Activated gamma-delta T cell treated with anti-CD3 and anti-CD28 coated beads, Interleukin-2, amount 50 U/mL, for 16 hours (primary cell): ENCODE results near the gene FOXP2.

Source experiments
- DNase-seq: peaks from one replicate; pipeline ENCODE4 v3.0.0-alpha.2; 2020; ENCODE audit warnings: low read depth

FOXP2 gene

DNA sequence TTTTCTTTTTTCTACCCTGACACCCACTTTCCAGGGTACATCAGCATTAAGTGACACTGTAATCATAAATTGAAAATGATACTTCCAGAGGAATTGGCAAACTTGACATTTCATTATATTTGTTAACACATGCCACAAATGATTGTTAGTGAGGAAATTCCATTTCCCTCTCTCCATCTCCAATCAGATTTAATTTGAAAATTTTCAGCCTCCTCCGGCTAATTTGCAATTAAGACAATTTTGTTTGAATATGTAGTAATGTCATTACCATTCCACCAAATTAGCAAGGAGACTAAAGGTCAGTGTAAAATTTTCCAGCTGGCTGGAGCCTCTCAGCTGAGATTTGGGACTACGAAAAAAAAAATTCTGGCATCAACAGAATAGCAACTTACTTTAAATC, 242.7 kb downstream of the FOXP2 start:
- DNase-seq: no peak

GRCh38 chr7:114658216-114658615, 243.6 kb downstream of the FOXP2 start:
- DNase-seq: no peak

DNA sequence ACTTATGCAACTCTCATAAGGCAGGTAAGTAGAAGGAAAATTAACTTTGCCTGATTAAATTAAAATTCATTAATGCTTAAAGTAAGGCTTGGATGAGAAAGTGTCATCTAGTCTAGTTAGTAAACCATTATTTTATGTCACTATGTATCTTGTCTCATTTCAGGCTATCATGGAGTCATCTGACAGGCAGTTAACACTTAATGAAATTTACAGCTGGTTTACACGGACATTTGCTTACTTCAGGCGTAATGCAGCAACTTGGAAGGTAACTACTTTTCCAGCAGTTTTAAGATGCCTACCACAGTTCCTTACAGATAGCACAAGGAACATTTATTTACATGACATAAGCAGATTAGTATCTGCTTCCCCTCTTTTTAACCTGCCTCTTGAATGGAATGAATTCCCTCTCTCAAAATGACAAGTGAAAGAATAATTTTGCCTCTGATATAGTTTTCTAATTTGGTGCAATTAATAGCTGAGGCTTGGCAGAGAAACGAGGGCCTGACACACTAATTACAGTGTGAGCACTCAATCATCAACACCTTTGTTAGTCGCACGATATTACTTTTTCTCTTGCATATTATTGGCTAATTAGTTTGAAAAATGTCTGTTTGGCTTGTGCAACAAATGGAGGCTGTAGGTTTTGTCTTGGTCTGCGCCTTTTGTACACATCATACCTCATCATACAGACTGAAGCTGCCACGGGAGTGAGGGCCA, 245.0 kb downstream of the FOXP2 start:
- no peak for DNase-seq

GRCh38 chr7:114660126-114660486, 245.5 kb downstream of the FOXP2 start:
- no peak for DNase-seq

DNA sequence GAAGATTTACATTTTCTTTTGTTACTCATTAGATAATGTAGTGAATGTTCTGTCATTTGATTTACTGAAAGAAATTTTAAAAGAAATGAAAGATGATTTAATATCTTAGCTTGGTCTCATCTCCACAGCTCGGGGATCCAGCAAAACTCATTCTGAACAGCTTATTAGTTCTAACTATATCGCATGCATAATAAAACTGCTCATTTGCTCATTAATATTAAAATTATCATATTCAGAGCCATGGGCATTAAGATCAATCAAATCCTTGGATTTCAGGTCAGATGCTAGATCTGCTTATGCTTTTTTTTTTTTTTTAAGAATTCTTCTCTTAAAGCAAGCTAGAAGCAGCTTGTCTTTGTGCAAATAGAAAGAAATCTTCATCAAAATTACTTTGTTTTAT, 246.1 kb downstream of the FOXP2 start:
- DNase-seq: no peak

DNA sequence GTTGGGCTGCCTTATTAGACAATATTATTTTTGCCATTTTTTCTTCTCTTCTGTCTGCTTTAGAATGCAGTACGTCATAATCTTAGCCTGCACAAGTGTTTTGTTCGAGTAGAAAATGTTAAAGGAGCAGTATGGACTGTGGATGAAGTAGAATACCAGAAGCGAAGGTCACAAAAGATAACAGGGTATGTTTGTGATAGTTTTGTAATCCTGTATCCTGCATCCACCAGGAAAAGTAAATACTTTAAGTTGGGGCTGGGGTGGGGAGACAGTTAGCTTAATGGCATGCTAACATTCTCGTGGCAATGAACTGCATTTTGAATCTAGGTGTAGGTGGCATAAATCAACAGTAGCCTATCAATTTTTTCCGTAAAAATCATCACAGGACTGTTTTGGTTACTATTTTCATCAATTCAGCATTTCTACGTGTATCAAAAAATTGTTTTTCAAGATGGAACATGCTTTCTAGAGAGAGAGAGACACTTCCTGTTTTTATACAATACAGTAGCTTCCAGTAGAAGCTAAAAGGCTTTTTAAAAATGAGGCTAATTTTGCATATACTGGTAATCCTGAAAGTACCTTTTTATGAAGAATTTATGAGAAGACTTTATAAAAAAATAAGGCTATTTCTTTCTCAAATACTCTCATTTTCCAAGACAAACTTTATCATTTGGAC, 247.5 kb downstream of the FOXP2 start:
- DNase-seq: no peak

- no peak for DNase-seq
Measured at GRCh38 chr7:114663502-114663901, 248.9 kb downstream of the FOXP2 start.

- no peak for DNase-seq
Measured at GRCh38 chr7:114670676-114671075, 256.1 kb downstream of the FOXP2 start.

DNA sequence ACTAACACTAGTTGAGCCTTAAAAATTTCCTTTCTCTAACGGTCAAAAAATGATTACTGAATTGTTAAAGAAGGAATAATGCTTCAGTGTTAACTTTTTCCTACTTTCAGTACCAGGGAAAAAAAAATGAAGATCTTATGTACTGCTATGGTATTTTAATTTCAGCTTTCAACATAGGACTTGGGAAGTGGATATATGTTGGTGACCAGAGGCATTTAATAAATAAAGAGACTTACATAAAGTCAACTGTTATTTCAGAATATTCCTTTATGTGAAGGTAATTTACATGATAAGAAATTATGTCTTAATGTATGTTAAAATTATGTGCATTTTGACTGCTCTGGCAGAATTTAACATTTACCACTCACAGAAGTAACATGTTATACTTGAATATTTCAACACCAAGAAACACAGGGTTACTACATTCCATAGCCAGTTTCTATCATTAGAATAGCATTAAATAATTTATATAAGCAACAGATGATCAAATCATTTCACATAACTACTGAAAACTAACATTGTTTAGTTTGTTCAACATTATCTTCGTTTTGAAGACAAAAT, 257.0 kb downstream of the FOXP2 start:
- no peak for DNase-seq

GRCh38 chr7:114678116-114678515, 263.5 kb downstream of the FOXP2 start:
- DNase-seq: no peak

DNA sequence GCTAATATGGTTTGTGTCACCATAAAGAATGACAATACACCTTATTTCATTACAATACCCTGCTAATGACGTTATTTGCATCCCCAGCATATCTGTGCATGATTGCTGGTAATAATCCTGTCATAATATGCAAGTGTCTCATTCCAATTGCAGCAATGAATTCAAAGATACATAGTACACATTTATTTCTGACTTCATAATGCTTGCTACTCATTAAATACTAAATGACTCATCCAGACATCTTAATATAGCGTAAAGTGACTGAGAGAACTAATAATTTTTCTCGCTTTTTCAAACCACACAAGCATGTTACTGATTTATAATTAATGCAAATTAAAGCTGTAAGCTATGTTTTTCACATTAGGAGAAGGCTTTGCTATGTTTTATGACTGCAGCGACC, 272.6 kb downstream of the FOXP2 start:
- DNase-seq: no peak

DNA sequence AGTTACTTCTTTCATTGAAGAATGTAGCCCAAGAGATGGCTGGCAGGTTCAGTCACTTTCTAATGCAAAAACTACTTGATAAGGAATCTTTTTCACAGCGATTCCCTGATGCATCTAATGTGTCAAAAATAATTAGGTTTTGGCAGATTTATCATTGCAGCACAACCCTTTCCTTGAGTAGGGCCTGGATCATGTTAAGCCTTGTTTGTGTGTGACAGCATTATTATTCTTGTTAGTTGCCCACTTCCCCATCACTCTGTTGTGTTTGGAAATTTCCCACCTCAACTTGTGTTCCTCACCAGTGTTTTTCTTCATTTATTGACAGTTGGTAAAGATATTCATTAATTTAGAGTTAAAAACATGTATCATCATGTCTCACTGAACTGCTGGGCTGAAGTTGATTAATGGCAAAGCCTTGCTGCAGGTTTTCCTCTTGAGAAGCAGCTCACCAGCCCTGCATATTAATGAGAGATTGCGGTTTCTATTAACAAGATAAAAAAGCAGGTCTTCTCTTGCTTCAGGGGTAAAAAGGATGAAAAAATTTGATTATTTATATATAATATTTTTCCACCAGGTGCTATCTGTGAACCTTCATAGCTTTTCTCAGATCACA, 273.9 kb downstream of the FOXP2 start:
- DNase-seq: no peak

- no peak for DNase-seq
Measured at GRCh38 chr7:114689406-114689805, 274.8 kb downstream of the FOXP2 start.

GRCh38 chr7:114691605-114692004, 277.0 kb downstream of the FOXP2 start:
- DNase-seq: no peak

DNA sequence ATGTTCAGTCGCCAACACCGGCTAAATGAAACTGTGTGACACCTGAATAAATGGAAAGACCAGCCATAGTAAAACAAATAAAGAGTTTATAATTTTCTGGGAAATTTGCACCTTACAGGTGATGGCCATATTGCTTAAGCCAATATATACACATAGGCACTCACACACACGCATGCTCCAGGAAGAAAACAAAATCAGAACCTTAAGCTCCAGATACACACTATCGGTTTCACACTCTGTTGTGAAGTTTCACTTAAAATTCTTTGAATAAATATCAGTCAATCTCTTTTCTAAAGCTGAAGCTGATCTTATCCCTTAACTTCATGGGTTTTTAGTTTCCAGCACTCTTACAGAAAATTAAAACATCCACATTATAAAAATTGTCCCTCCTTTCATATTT, 280.6 kb downstream of the FOXP2 start:
- DNase-seq: no peak

DNA sequence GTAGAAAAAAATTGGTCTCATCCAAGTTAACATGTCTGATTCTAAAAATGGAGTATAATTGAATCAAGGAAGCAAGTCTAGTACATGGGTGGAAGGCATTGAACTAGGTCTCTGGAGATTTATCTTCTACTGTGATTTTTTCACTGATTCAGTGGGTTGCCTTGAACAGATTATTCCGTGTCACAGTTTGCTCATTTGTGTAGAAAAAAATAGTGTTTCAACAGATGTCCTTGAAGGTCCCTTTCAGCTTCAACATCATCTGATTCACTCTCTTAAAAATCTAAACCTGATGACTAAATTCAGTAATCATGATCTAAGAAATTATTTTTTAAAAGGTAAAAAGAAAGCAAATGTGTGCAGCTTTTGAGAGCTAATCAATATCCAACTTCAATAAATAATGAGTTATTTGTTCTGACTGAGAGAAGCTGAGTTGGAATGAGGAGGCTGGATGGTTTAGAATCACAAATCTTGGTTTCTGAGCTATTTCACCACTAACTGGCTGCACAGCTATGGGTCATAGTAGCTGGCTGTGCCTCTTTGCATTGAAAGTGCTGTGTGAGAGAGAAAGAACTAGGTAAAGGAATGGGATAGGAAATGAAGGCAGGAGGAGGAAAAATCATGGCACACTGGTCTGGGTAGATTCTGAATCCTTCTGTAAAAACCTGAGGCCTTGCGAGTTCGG, 285.8 kb downstream of the FOXP2 start:
- DNase-seq: no peak

DNA sequence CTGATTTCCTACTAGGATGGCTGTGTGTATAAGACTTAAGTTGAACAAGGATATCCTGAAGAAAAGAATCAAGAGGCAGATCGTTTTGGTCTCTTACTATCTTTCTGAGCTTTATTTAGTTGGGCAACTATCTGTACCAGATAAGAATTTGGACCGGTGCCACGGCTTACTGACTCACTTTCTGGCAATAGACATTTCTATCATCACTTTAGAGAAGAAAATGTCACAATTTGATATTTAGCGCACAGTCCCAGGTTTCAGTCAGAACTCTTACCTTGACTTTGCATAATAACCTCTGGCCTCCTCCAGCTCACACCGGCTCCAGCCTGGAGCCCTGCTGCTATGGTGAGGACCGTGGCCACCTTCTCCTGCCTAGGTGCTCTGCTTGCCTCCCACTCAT, 289.1 kb downstream of the FOXP2 start:
- DNase-seq: no peak

- no peak for DNase-seq
Measured at GRCh38 chr7:114708646-114709045, 294.0 kb downstream of the FOXP2 start.

DNA sequence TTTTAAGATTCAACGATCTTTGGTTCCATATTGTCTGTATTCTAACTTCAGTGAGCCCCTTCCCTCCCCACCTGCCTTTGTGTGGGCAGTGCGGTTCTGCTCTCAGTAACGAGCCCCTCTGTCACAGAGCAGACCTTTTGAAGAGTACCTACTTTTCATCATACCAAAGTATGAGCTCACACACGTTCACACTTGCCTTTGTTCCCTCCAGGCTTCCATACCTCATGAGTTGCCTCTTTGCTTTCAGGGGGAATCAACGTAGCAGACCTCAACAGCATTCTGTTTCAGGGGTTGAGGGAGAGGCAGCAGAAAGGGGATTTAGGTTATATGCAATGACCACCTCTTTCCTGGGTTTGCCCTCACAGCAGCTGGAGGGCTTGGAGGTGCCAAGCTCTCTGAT, 295.9 kb downstream of the FOXP2 start:
- DNase-seq: no peak

DNA sequence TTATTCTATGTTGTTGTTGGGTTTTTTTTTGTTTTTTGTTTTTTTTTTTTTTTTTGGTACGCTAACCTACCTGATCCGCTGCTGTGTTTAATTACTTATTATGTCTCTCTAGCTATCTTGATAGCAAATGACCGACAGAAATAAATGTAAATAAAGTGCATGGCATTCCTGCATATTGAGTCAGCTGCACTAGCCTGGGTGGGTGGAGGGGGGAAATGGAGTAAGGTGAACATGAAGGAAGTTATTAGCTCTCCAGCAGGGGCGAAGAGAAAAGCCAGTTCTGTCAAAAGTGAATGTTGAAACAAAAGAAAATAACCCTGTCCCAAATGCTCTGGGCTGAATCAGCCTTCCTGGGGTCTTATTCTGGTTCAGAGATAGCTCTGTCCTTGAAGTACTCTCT, 296.6 kb downstream of the FOXP2 start:
- no peak for DNase-seq

DNA sequence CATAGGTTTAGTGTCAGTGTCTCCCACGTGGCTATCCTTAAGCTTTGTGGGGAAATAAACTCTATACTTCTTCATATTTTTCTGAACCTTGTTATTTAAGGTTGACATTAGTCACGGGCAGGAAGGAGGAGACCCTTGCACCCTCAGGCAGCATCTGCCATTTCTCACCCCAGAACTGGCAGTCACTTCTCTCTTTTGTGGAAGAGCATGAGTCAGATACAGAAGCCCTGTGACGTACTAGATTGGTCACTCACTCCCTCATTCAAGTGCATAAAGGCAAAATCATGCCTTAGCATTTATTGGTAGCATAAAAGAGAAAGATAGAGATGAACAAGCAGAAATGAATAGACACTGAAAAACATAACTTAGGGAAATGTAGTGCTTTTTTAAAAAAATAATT, 301.3 kb downstream of the FOXP2 start:
- no peak for DNase-seq

- no peak for DNase-seq
Measured at GRCh38 chr7:114718861-114719260, 304.2 kb downstream of the FOXP2 start.

DNA sequence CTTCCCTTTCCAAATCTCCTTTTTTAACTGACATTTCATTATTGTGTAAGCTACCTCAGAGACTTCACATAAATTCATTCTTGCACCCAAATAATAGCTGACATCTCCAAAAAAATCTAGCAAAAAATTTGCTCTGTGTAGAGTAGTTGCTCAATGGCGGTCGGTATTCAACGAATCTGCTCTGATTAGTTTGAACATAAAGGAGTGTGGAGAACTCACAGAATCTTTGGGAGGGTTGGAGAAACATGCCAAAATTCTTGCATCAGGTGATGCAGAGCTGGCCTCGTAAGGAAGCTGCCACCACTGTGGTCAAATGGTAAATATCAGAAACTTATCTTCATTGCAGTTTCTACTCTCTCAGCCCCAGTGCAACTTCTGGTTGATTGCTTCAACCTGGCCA, 306.1 kb downstream of the FOXP2 start:
- no peak for DNase-seq
